Upper lobe of right lung (tissue), 1 donor: ENCODE results near the gene CCDC15. TPM values are rescaled to one million over a fixed set of nuclear protein-coding genes. Genes with fewer than 3 reads are reported as not detected.

Experiments used
- ATAC-seq: fragments of 200-7000 bp; cut with Tn5 transposase; one replicate; pipeline ENCODE4 v1.9.1; 2020; ENCODE audit warnings: mild to moderate bottlenecking, moderate library complexity
- DNase-seq: peaks from one replicate; pipeline ENCODE4 v3.0.0-alpha.2; 2020
- H3K27ac ChIP-seq: fragments of 200-600 bp; one replicate; pipeline ENCODE4 v1.8.0; 2022
- H3K27me3 ChIP-seq: fragments of 200-600 bp; one replicate; pipeline ENCODE4 v1.8.0; 2022; ENCODE audit warnings: mild to moderate bottlenecking
- H3K36me3 ChIP-seq: fragments of 200-600 bp; one replicate; pipeline ENCODE4 v1.8.0; 2022
- H3K4me1 ChIP-seq: fragments of 200-600 bp; one replicate; pipeline ENCODE4 v1.8.0; 2022
- H3K4me3 ChIP-seq: fragments of 200-600 bp; one replicate; pipeline ENCODE4 v1.8.0; 2022; ENCODE audit warnings: mild to moderate bottlenecking
- H3K9me3 ChIP-seq: fragments of 200-600 bp; one replicate; pipeline ENCODE4 v1.8.0; 2022
- CTCF ChIP-seq: fragments of 200-600 bp; IDR thresholded peaks from one replicate; pipeline ENCODE4 v1.8.0; 2022; ENCODE audit warnings: antibody characterized with exemption
- intact Hi-C: fragments of 100-400 bp; cut with DNase I; formaldehyde crosslinking; loops from one replicate; pipeline ENCODE4 v1.11.0; 2022
- total RNA-seq: library from RNA; stranded (reverse); fragmentation: NEBNext Ultra II Directional; extraction: Animal tissue kit (Norgen Biotek cat#: 25700); gene quantifications from one replicate; pipeline ENCODE4 v1.2.1, GENCODE V29; 2021
- donor health status: DM: no; HTN: yes; CAD: no; lungs with severe emphysema.

CCDC15 gene
- total RNA-seq, 1 donor from 2014 or later, result 1.5 TPM

DNA sequence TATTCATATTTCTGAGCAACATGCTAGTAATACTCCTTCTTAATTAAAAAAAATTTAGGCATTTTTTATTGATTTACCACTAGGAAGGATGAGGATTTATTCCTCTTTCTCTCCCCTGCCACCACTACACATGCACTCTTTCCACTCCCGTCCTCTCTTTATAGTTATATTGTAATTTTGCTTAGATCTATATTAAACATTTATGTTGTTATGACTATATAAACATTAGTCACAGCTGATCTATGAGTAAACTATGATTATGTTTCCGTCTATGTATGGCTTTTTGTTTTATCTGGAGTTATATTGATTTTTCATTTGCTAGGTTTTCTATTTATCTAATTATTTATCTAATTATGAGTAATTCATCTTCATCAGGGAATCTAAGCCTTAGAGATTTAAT is 17.8 kb downstream of the CCDC15 start:
- TF ChIP-seq CTCF, result no peak
- Histone ChIP-seq H3K4me3 (no peak overlapping the region), H3K36me3 (no peaks in the 10 kb centered on the region), H3K27me3 (no peaks in the 10 kb centered on the region), H3K4me1 (no peaks in the 10 kb centered on the region), H3K9me3 (no peaks in the 10 kb centered on the region), H3K27ac (no peak overlapping the region)
- intact Hi-C loops, result no loop called here
- no peak for ATAC-seq
- DNase-seq, result no peak

GRCh38 chr11:124976531-124976930 is 22.5 kb downstream of the CCDC15 start:
- Histone ChIP-seq H3K4me1 (no peaks in the 10 kb centered on the region), H3K4me3 (no peak overlapping the region), H3K9me3 (no peaks in the 10 kb centered on the region), H3K27me3 (no peaks in the 10 kb centered on the region), H3K27ac (no peak overlapping the region), H3K36me3 (no peaks in the 10 kb centered on the region)
- no peak for TF ChIP-seq CTCF
- intact Hi-C loops, result no loop called here
- DNase-seq (no peak), ATAC-seq (no peak)

DNA sequence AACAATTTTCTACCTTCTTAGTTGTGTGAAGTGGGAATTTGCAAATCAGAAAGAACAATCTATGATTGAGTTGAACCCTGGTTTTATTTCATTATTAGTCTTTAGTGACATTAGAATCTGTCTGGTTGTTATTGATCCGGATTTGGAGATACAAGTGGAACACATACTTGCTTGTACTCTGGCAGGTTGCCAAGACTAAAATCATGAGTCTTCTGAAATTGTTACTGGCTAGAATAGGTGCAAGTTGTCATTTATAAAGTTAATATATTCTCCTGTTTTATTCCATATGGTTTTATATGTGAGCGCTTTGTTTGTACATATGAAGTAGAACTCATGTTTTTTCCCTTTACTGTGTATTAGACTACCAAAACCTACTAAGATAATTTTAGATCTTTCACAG is 23.0 kb downstream of the CCDC15 start:
- H3K4me1 ChIP-seq, result no peaks in the 10 kb centered on the region
- no peak overlapping the region for H3K4me3 ChIP-seq
- DNase-seq (no peak), ATAC-seq (no peak)
- intact Hi-C loops, result no loop called here
- TF ChIP-seq CTCF, result no peak
- no peaks in the 10 kb centered on the region for H3K9me3 ChIP-seq
- no peaks in the 10 kb centered on the region for H3K36me3 ChIP-seq
- no peaks in the 10 kb centered on the region for H3K27me3 ChIP-seq
- no peak overlapping the region for H3K27ac ChIP-seq

DNA sequence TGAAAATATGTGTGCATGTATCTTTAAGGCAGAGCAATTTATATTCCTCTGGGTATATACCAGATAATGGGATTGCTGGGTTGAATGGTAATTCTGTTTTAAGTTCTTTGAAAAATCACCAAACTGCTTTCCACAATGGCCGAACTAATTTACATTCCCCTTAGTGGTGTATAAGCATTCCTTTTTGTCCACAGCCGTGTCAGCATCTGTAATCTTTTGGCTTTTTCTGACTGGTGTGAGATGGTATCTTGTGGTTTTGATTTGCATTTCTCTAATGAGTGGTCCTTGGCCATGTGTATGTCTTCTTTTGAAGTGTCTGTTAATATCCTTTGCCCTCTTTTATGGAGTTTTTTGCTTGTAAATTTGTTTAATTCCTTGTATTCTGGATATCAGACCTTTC is 24.3 kb downstream of the CCDC15 start:
- Histone ChIP-seq H3K36me3 (no peaks in the 10 kb centered on the region), H3K9me3 (no peaks in the 10 kb centered on the region), H3K4me3 (no peak overlapping the region), H3K27me3 (no peaks in the 10 kb centered on the region), H3K27ac (no peak overlapping the region), H3K4me1 (no peaks in the 10 kb centered on the region)
- TF ChIP-seq CTCF, result no peak
- intact Hi-C loops, result no loop called here
- DNase-seq (no peak), ATAC-seq (no peak)

GRCh38 chr11:124982043-124982442 is 28.0 kb downstream of the CCDC15 start:
- no peak for ATAC-seq
- H3K27me3 ChIP-seq, result no peaks in the 10 kb centered on the region
- no peak overlapping the region for H3K4me3 ChIP-seq
- TF ChIP-seq CTCF, result no peak
- no peak for DNase-seq
- H3K4me1 ChIP-seq, result no peaks in the 10 kb centered on the region
- no peak overlapping the region for H3K27ac ChIP-seq
- H3K36me3 ChIP-seq, result no peaks in the 10 kb centered on the region
- intact Hi-C loops, result no loop called here
- H3K9me3 ChIP-seq, result no peaks in the 10 kb centered on the region
